Inflammatory macrophage treated with lipopolysaccharide for 4 hours (primary cell): ENCODE results near the gene LRRC47.

Experiments
- DNase-seq: peaks from one replicate; pipeline ENCODE4 v3.0.0-alpha.2; 2020

LRRC47 gene

DNA sequence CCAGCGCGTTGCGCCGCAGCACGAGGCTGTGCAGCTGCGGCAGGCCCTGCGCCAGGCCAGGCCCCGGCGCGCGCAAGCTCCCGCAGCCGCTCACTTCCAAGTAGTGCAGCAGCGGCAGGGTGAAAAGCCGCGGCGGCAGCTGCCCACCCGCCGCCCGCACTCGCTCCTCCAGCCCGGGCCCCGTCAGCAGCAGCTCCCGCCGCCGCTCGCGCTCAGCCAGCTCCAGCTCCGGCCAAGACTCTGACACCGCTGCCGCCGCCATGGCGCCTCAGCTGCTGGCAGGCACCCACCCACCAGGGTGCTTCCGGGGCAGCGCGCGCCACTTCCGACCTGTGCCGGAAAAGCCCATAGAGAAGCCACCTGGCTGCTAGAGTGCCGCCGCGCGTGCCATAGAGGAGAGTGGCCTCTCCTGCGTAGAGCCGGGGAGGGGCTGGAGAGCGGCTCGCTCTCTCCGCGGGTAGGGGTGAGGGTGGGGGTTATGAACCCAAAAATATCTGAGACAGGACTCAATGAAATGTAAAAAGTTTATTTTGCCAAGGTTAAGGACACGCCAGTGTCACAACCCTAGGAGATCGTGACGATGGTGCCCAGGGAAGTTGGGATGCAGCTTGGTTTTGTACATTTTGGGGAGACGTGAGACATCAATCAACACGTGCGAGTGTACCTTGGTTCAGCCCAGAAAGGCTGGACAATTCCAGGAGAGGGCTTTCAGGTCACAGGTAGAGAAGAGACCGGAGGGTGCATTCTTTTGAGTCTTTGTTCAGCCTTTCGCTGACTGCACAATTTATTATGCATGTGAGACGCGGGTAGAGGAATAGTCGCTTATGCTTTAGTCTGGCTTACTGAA, at the start of gene LRRC47:
Gene LRRC47, minus strand, starts transcription at position 284 of the 847 bp plus-strand sequence. Its CDS starts 22 bp downstream, at position 262.
- peak; percentile 90 for DNase-seq

DNA sequence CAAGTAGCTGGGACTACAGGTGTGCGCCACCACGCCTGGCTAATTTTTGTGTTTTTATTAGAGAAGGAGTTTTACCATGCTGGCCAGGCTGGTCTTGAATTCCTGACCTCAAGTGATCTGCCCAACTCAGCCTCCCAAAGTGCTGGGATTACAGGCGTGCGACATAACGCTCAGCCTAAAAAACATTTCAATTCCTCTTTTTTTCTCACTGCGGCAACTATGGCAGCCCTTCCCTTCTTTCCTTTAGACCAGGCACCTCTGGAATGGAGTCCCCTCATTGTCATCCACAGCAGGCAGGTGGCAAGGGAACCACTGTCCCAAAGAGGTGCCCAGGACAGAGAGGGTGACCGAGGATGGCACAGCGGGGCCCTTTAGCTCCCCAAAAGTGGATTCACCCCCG, 46.6 kb upstream of the LRRC47 start:
- DNase-seq, result peak; percentile 6

DNA sequence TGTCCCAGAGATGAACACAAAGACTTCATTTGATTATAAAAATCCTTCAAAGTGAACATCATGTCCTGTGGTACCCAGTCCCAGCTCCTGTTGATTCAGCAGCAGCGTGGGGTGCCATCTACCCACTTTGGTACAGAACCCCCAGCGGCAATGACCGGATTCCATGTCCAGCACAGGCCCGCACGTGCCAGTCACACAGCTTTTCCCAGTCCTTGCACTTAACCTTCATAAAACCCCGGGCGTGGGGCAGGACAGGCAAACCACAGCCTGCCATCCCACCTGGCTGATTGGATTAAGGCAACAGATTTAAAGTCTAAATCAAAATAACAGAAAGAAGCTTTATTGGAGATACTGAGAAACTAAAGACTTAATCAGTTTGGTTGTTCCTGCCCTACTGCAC, 45.2 kb upstream of the LRRC47 start:
- DNase-seq, result no peak

DNA sequence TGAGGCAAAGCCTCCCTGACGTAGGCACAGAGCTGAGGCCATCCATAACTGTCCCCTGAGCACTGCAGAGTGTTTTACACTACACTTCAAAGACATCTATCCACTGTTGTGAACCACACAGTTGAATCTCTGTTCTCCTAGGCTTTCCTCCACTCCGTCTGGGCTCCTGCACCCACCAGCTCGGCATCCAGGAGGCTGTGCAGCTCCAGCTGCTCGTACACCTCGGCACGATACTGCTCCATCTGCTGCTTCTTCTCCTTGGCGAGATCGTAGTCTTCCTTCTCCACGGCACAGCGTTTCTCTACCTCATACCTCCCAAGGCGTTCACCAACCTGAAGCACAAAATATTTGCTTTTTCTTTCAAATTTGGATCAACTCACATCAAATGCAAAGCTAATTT, 42.5 kb upstream of the LRRC47 start:
- no peak for DNase-seq

DNA sequence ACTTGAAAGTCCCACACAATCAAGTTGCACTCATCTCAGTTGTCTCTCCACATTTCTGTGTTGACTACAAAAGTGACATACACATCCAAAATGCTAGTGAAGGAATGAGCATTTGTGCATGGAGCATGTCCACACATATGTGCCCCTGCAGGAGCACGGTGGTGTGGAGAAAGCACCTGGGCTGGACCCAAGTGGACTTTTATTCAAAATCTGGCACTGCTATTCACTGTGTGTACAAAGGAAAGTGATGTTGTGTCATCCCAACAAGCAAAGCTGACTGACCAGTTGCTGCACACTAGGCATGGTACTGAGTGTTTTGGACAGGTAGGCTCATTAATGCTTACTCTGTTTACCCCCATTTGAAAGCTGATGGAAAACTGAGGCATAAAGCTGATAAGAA, 41.4 kb upstream of the LRRC47 start:
- DNase-seq, result no peak

DNA sequence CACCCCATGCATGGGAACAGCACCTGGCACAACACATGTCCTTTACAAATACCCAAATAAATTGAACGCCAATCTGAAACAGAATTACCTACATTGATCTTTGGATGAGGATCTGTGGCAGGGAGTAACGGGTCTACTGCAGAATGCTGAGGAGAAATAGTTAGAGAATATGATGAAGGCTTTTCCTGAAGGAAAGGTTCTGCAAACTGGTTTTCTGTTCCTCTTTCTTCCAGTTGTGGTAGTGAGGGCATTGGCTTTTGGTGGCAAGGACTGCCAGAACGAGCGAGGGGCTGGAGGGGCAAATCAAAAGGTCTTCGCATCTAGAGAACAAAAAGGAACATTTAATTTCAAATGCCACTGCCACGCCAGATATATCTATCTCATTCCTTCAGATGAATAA, 40.9 kb upstream of the LRRC47 start:
- DNase-seq, result no peak

DNA sequence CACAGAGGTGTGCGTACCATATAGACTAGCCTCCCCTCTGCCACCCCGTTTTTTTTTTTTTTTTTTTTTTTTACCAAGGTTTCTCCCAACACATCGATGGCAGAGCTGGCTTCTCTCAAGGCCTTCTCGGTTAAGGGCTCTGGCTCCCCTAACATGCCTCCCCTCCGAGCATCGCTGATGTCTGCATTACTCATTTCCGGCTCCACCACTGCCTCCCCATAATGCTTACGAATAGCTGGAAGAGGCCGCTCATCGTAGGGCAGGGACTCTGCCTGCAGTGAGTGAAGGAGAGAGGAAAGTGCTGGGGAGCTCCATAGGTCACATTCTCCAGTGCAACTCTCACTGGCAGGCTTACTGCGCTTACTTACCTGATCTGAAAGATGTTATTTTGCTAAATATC, 40.1 kb upstream of the LRRC47 start:
- DNase-seq, result no peak

DNA sequence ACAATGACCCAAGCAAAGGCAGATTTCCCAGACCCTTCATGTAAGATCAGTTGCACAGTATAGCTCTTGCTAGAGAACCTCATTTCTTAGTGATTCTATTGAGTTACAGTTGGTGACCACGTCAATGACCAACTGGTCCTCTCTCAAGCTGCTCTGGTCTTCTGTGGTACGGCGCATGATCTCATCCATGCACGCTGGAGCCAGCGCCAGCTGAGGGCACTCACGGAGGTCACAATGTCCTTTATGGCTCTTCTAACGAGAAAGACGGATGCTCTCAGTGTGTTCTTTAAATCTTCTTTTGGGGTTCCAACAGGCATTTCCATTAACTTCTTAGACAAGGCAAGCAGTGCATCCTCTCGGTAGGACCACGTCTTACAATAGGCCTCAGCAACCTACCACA, 38.4 kb upstream of the LRRC47 start:
- DNase-seq, result no peak

DNA sequence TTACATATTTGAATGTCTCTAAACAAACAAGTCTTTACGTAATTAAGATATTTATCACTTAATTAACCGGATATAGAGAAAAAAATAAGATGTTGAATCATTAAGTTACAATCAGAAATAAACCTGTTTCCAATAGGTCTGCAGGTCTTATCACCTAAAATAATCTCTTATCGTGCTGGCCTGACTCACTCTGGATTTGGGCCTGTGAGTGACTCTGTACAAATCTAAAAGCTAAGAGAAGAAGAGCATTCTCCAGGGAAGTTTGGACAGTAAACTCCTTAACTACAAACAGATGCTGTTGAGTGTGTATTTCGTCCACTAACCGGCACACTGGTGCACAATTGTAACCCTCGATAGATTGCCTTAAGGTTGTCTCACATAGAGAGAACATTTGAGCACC, 35.4 kb upstream of the LRRC47 start:
- no peak for DNase-seq

DNA sequence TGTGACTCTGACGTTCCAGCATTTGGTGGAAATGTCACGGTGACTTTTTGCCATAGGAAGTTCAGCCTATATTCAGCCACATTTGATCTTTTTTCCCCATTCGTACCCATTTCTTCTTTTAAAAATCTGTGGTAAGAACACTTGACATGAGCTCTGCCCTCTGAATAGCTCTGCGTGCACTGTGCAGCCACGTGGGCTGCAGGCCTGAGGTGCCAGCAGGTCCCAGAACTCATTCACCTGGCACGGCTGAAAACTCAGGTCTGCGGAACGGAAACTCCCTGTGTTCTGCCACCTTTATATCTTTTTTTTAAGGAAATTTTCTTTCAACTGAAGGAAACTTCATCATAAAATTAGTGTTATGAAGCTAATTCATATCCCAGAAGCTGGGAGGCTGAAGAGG, 32.1 kb upstream of the LRRC47 start:
- no peak for DNase-seq

DNA sequence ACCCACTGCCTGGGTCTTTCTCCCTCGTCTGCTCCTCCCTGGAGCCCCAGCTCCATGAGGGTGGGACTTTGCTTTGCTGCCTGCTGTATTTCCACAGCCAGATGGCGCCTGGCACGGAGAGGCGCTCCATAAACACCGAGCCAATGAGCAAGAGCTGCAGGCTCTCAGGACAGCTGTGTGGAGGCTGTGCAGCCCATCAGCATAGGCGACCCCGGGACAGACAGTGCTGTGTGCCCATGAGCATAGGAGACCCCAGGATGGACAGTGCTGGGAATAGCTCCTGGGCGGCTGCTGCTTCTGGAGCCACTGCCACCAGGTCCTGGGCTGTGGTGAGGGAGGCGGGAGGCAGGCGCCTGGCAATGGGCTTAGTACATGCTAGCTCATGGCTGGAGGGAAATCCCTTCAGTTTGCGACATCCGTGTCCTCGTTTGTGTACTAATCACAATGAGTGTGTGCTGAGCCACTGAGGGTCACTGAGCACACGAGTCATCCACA, 31.6 kb upstream of the LRRC47 start:
- no peak for DNase-seq

DNA sequence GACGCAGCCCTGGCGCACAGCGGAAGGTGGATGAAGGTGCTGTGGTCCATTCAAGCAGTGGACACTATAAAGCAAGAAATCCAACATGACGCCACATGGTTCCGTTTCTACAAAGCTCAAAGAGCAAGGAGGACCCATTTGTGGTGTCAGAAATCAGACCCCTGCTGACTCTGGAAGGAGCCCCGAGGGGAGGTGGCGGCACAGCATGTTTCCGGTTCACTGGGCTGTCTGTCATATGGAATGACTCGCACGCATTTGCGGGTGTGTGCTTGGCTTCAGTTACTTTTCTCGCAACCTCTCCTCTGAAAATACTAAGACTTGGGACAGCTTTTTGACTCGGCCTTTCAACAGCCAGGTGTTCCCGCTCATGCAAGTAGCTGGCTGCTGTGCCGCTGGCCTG, 29.1 kb upstream of the LRRC47 start:
- no peak for DNase-seq

DNA sequence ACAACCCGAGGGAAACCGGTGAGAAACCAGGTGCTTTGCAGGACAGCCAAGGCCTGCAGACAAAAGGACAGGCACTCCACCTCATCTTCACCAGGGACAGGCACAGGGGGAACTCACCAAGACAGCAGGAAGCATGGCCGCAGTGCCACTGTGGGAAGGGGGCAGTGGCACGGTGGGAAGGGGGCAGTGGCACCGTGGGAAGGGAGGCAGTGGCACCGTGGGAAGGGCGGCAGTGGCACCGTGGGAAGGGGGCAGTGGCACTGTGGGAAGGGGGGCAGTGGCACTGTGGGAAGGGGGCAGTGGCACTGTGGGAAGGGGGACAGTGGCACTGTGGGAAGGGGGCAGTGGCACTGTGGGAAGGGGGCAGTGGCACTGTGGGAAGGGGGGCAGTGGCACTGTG, 28.4 kb upstream of the LRRC47 start:
- no peak for DNase-seq

DNA sequence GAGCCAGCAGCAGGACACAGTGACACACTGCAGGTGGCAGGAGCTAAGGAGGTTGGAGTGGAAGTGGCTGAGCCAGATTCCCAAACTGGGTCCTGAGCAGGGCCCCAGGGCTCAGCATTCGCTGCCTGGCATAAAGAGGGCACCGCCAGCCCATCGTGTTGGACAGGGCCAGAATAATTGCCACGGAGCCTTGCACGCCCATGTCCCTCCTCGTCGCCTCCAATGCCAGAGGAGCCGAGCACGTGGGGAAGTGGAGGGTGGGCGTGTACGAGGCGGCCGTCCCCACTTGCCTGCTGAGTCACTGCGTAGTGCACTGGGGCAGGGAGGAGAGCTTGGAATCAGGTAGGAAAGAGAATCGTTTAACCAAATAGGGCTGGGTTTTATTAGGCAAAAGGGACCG, 26.1 kb upstream of the LRRC47 start:
- no peak for DNase-seq

DNA sequence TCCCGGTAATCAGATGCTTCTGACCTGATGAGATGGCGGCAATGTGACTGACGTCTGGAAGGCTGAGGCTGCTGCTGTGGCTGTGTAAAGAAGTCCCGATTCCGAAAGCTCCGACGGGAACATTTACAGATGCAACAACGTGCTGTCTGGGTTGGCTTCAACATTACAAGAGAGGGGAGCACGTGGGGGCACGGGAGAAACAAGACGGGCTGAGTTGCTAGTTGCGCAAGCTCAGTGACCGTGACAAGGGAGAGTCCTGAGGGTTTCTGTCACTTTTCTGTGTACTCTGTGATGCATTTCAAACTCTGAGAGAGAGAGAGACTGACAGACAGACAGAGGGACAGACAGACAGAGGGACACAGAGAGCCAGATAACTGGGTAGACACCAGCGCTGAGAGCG, 25.6 kb upstream of the LRRC47 start:
- no peak for DNase-seq

DNA sequence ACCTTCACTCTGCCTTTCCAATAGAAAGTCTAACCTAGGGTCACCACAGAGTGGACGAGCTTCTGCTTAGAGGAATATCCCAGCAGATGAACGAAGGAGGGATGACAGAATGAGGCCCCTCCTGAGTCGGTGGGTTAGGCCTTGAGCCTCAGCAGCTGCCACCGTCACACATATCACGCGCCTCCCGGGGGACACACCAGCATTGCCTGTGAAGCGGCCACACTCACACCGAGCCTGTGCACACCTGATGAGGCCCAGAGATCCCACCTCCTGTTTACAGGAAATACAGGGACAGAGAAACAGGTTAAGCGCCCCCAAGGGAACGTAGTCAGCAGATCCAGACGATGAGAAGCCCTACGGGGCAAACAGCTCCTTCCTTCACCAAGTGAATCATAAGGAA, 25.1 kb upstream of the LRRC47 start:
- no peak for DNase-seq

DNA sequence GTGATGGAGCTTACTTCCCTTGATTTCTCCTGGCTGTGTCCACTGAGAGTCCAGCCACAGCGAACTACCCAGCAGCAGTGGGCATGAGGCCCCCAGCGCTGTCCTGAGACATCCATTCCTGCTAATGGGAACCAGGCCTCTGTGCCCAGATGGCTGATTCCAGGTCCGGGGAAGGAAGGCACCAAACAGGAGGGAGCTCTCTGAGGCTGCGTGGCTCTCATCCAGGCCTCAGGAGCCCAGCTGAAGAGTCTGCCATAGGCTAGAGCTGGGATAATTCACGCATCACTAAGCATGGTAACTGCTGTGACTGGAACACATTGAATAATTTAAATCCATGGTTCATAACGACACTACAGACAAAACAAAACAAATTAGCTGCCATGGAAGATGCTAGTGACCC, 24.7 kb upstream of the LRRC47 start:
- DNase-seq, result no peak

DNA sequence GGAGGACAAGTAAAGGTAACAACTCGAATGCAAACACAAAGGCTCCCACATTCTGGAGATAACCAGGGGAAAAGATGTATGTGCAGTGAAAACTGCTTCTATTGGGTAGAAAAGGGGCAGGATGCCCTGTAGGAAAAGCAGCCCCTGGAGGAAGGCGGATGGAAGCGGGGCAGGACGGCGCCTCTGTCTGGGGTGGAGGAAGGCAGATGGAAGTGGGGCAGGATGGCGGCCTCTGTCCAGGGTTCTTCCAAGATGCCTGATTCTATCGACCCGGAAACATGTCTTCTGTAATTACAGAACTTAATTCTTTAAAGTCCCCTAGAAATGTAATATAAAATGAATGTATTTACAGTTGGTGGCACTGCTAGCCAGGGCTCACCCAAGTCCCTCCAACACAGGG, 24.0 kb upstream of the LRRC47 start:
- no peak for DNase-seq

DNA sequence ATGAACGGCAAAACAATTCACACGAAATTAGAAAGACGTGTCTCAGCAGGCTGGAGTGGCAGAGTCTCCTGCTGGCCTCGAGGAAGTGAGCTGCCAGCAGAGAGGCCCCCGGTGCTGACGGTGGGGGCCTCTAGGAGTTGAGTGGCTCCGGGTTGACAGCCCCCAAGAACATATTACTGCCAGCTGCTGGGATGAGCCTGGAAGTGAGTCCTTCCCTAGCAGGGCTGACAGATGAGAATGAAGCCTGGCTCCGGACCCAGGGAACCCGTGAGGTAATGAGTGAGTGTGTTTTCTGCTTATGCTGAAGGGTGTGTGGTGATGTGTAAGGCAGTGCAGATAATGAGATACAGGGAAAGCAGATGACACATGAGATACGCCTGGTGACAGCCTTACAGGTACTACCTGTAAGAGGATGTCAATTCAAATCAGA, 23.5 kb upstream of the LRRC47 start:
- no peak for DNase-seq

DNA sequence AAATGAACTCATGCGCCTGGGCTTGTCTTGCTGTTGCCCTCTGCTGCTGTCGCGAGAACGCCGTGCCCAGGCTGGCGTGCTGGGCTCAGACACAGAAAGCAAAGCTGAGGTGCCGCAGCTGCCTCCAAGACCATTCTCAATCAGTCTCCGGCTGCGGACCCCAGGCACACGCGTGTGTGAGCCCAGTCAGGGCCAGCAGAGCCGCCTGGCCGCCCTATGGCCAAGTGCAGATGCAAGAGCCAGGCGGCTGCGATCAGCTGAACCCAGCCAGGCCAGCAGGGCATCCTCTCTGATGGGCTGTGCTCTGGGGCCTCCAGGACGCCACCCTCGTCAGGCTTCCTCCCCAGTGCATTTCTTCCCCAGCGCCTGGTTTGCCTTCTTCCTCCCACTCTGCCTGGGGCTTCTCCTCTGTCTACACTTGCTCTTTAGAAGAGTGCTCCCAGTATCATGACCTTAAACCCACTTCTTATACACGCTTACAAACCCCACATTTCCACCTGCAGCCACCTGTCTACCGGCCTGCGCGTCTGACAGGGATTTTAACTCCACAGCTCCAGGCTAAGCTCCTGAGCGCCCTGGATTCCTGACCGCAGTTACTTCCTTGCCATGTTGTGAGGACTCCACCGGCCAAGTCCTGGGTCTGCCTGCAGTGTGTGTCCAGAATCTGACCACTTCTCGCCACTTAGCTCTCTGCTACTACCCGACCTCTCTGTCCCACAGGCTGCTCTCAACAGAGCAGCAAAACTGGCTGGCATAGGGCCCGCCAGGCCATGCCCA, 21.7 kb upstream of the LRRC47 start:
- no peak for DNase-seq

DNA sequence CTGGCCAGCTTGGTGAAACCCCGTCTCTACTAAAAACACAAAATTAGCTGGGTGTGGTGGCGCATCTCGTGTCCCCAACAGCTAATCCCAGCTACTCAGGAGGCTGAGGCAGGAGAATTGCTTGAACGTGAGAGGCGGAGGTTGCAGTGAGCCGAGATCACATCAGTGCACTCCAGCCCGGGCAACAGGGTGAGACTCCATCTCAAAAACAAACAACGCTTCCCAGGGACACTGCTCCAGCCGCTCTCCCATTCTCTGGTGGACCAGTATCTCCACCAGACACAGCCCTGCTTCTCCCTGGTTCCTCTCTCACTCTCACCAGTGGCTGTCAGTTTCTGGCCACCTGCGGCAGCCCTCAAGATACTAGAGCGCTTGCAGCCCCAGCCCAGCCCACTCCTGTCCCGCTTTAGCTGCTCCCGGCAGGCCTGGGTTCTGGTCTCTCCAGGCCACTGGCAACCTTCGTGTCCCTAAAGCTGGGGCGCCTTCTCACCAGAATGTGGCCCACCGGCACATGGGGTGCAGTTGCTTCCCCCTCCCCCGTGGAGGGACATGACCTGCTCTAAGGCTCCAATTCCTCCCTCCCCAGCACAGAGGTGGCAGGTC, 20.9 kb upstream of the LRRC47 start:
- DNase-seq, result no peak

DNA sequence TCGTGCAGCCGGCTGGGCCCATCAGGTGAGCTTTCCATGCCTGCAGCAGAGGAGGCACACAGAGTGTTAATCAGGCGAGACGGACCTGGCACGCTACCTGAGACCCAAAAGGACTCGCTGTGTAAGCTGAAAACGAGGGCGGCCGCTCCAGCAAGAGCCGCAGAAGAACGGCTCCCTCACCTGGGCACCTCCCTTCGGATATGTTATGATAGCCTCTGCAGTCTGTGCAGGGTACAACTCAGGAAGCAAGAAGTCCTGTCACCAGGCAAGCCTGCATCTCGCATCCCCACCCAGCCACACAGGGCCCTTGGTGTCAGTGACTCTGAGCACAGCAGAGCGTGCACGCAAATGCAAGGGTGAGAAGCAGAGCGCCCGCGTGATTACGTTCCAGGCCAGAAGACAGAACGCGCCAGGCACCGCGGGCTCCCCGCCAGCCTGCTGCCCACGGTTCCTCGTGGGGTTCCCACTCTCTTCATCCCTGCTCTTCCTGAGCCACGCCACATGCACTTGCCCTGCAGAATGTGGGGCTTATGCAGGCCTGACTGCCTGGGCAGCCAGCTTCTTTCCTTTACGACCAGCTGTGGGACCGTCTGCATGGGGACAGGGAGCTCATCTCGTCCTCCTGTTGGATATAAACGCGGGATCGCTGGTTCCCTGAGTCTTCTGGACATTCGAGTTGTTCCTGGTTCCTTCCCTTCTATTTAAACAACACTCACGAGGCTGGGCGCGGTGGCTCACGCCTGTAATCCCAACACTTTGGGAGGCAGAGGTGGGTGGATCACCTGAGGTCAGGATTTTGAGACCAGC, 20.2 kb upstream of the LRRC47 start:
- no peak for DNase-seq
